Measurements from ENCODE around the gene ZSWIM2.
"Not testable (repeated sequence)": the region's sequence is repeated elsewhere in the genome, so short reads cannot be mapped to it uniquely, and the experiment has no call there.

GRCh38 chr2:186798604-186799003 lies 50.4 kb downstream of the ZSWIM2 start:
- TF ChIP-seq CTCF, EP300, POLR2A (IDR thresholded peaks at IDR 0.05): not testable (repeated sequence)

Data from tibial nerve (tissue), 4 donors.